NT2/D1 (cell line): ENCODE data around the gene ZBED2.

ENCODE experiments used
- SUZ12 ChIP-seq: IDR thresholded peaks from 2 replicates; pipeline ENCODE4 v1.6.1; 2011; ENCODE audit not compliant: insufficient read length, insufficient read depth; ENCODE audit errors: extremely low read depth
- YY1 ChIP-seq: IDR thresholded peaks from 2 replicates; pipeline ENCODE4 v1.6.1; 2011; ENCODE audit not compliant: insufficient read length, insufficient read depth
- ZNF274 ChIP-seq: IDR thresholded peaks from 2 replicates; pipeline ENCODE4 v1.6.1; 2011; ENCODE audit warnings: mild to moderate bottlenecking, low read depth, low read length

DNA sequence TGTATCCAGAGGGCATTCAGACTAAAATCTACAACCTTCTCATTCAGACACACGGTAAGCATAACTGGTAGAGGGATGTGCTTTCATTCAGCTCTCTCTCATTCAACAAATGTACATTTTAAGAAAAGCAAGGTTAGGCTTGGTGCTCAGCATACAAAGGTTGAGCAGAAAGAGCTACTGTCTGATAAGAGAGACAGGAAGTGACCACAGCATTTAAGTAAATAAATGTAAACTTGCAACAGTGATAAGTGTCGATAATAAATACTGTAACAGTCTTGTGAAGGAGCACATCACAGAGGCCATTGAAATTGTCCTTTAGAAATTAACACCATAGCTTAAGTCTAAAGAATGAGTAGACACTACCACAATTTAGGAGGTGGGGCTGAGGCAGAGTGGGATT lies 49.8 kb downstream of the ZBED2 start:
- TF ChIP-seq SUZ12, result no peak
- TF ChIP-seq YY1, result no peak
- no peak for TF ChIP-seq ZNF274
